Spleen (tissue), 7 donors: ENCODE data around the gene TES.

Experiments
- POLR2A ChIP-seq, 3 donors: fragments of 450-650 bp; IDR thresholded peaks; one replicate each; pipeline ENCODE4 v1.5.1; 2017; ENCODE audit warnings: antibody characterized with exemption in 3 of 3, mild to moderate bottlenecking in 1 of 3
- POLR2AphosphoS5 ChIP-seq, 3 donors: sonication (generic); formaldehyde crosslinking; IDR thresholded peaks; one replicate each; pipeline ENCODE4 v1.5.1; 2017; ENCODE audit warnings: antibody characterized with exemption in 3 of 3
- TF ChIP-seq, protein P1 (sequence below), 11 experiments: fragments of 200-600 bp in 7 of 11; fragments of 450-650 bp in 4 of 11; sonication (generic) in 4 of 11; IDR thresholded peaks in 8 of 11; conservative IDR thresholded peaks in 3 of 11; 1 replicate in 7 of 11; 2 replicates in 4 of 11; pipeline versions ENCODE4 v1.4.0 to v1.8.0; 2016 to 2021; ENCODE audit warnings: antibody characterized with exemption in 11 of 11, inconsistent platforms in 4 of 11, mild to moderate bottlenecking in 1 of 11
- donor health status: DM: no; HTN: no; CAD: no; lungs with moderate emphysema.
- donor health status: DM: no; HTN: no; CAD: no.
- donor health status: DM: no; HTN: no; CAD: no.

DNA sequence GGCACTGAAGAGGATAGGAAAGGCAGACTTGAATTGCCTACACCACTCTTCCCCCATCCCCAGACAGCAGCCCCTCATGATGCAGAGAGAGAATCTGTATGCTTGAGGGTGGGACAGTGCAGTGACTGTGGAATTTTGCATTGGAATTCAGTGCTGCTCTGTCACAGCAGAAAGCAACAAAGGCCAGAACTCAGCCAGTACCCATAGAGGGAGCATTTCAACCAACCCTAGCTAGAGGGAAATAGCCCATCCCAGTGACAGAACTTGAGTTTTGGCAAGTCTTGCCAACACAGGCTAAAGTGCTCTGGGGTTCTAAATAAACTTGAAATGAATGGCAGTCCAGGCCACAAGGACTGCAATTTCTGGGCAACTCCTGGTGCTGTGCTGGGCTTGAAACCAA lies 80.4 kb downstream of the TES start:
- TF ChIP-seq, protein P1, sequence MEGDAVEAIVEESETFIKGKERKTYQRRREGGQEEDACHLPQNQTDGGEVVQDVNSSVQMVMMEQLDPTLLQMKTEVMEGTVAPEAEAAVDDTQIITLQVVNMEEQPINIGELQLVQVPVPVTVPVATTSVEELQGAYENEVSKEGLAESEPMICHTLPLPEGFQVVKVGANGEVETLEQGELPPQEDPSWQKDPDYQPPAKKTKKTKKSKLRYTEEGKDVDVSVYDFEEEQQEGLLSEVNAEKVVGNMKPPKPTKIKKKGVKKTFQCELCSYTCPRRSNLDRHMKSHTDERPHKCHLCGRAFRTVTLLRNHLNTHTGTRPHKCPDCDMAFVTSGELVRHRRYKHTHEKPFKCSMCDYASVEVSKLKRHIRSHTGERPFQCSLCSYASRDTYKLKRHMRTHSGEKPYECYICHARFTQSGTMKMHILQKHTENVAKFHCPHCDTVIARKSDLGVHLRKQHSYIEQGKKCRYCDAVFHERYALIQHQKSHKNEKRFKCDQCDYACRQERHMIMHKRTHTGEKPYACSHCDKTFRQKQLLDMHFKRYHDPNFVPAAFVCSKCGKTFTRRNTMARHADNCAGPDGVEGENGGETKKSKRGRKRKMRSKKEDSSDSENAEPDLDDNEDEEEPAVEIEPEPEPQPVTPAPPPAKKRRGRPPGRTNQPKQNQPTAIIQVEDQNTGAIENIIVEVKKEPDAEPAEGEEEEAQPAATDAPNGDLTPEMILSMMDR (IDR thresholded peaks at IDR 0.05 in 8 of 11, conservative IDR thresholded peaks at IDR 0.05 in 3 of 11), result no peak
- TF ChIP-seq POLR2AphosphoS5 (IDR thresholded peaks at IDR 0.05) (no peak), POLR2A (IDR thresholded peaks at IDR 0.05) (no peak)
